KMS-11 (cell line): Measurements from ENCODE around the gene OSGIN1.

Experiments used
- H2AFZ ChIP-seq: fragments of 200-600 bp; sonication (generic); 2 replicates; pipeline ENCODE4 v1.6.1; 2016; ENCODE audit warnings: antibody characterized with exemption, mixed run types, low read depth
- H3K27ac ChIP-seq: fragments of 200-600 bp; sonication (generic); 2 replicates; pipeline ENCODE4 v1.6.1; 2016; ENCODE audit warnings: mild to moderate bottlenecking, mixed run types
- H3K27me3 ChIP-seq: fragments of 200-600 bp; sonication (generic); 2 replicates; pipeline ENCODE4 v1.6.1; 2017; ENCODE audit warnings: mild to moderate bottlenecking, low read depth, mixed run types, moderate library complexity; ENCODE audit not compliant: insufficient read depth
- H3K36me3 ChIP-seq: fragments of 200-600 bp; sonication (generic); 2 replicates; pipeline ENCODE4 v1.6.1; 2017; ENCODE audit warnings: mild to moderate bottlenecking, mixed run types; ENCODE audit not compliant: insufficient read depth
- H3K4me1 ChIP-seq: fragments of 200-600 bp; sonication (generic); 2 replicates; pipeline ENCODE4 v1.6.1; 2016; ENCODE audit warnings: mild to moderate bottlenecking, low read depth, mixed run types; ENCODE audit not compliant: poor library complexity, severe bottlenecking
- H3K4me2 ChIP-seq: fragments of 200-600 bp; sonication (generic); 2 replicates; pipeline ENCODE4 v1.7.0; 2016; ENCODE audit warnings: mild to moderate bottlenecking, mixed run types
- H3K4me3 ChIP-seq: fragments of 200-600 bp; sonication (generic); IDR thresholded peaks from 2 replicates; pipeline ENCODE4 v1.6.1; 2017; ENCODE audit warnings: low read depth, low read length, mixed read lengths; ENCODE audit not compliant: insufficient read depth
- H3K79me2 ChIP-seq: fragments of 200-600 bp; sonication (generic); 2 replicates; pipeline ENCODE4 v1.6.1; 2016; ENCODE audit warnings: low read depth, mixed run types; ENCODE audit not compliant: insufficient read depth
- H3K9ac ChIP-seq: fragments of 200-600 bp; sonication (generic); 2 replicates; pipeline ENCODE4 v1.6.1; 2016; ENCODE audit warnings: mild to moderate bottlenecking, mixed run types
- H4K20me1 ChIP-seq: fragments of 200-600 bp; sonication (generic); 2 replicates; pipeline ENCODE4 v1.6.1; 2016; ENCODE audit warnings: mild to moderate bottlenecking, mixed run types; ENCODE audit not compliant: insufficient read depth
- CTCF ChIP-seq: fragments of 200-600 bp; sonication (generic); conservative IDR thresholded peaks from 2 replicates; pipeline ENCODE4 v1.6.1; 2017; ENCODE audit warnings: low read depth, mild to moderate bottlenecking, antibody characterized with exemption, low read length, moderate library complexity, mixed read lengths

The OSGIN1 gene

GRCh38 chr16:83925095-83925905 is 27.7 kb upstream of the OSGIN1 start:
- no peak overlapping the region for H3K27ac ChIP-seq
- no peaks in the 10 kb centered on the region for H3K36me3 ChIP-seq
- H4K20me1 ChIP-seq: no peaks in the 10 kb centered on the region
- no peak overlapping the region for H3K9ac ChIP-seq
- no peak overlapping the region for H3K4me2 ChIP-seq
- no peaks in the 10 kb centered on the region for H3K27me3 ChIP-seq
- H3K79me2 ChIP-seq: no peaks in the 10 kb centered on the region
- no peak for TF ChIP-seq CTCF
- H2AFZ ChIP-seq: no peak overlapping the region
- H3K4me1 ChIP-seq: no peaks in the 10 kb centered on the region
- no peak overlapping the region for H3K4me3 ChIP-seq

DNA sequence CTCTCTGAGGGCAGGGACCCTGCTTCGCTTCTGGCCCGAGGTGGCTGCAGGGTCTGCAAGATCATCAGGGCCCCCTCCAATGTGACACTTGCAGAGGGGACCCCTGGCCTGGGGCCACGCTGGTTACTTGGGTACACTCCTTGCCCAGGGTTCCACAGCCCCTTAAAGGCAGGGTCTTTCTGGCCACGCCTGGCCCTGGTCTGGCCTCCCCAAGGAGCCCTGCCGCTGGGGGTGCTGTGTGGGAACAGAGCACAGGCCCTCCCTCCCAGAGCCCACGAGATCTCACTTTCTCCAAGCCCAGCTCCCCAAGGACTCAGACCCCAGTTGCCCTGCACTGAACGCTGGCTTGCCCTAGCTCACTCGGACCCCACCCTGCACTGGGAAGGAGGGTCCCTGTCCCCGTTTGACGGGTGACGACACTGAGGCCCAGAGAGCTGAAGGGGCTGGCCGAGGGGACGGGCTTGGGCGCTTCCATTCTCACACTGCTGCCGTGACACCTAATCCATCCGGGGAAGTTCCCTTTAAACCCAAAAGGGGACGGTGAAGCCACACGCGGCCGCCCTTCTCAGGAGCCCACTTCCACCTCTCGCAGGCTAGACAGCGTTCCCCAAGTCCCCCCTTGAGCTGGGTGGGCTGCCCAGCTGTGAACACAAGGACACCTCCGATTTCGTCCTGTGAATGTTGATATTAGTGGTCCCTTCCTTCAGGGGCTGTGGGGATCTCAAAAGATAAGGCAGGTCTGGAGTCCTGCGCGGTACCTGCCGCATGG is 26.9 kb upstream of the OSGIN1 start:
- TF ChIP-seq CTCF: no peak
- no peaks in the 10 kb centered on the region for H3K36me3 ChIP-seq
- H3K9ac ChIP-seq: no peak overlapping the region
- no peak overlapping the region for H2AFZ ChIP-seq
- no peak overlapping the region for H3K4me3 ChIP-seq
- H3K27ac ChIP-seq: no peak overlapping the region
- no peaks in the 10 kb centered on the region for H3K4me1 ChIP-seq
- H4K20me1 ChIP-seq: no peaks in the 10 kb centered on the region
- no peaks in the 10 kb centered on the region for H3K79me2 ChIP-seq
- H3K27me3 ChIP-seq: no peaks in the 10 kb centered on the region
- H3K4me2 ChIP-seq: no peak overlapping the region

DNA sequence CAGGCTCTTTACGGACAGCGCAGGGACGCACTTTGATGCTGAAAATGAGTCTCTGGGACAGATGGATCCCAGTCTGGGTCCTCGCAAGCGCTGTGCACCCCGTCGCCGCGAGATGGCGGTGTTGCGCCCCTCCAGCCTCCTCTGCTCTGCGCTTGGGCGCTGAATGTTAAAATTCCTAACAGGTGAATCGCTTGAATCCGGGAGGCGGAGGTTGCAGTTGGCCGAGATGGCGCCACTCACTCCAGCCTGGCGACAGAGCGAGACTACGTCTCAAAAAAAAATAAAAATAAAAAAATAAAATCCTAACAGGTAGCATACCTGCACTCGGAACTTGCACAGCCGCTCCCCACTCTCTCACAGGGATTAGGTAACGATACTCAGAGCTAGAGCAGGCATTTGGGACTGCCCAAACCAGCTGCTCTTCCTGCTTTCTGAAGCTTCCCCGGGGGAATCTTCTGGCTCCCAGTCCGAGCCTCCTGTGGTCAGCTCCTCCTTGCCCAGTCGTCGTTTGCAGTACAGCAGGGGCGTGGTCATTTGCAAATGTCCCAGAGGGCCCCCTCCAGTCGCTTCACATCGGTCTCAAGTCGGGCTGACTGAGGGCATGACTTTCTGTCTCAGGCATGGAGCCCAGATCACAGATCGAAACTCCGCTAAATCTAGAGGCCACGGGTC is 26.2 kb upstream of the OSGIN1 start:
- Histone ChIP-seq H2AFZ (no peak overlapping the region), H3K79me2 (no peaks in the 10 kb centered on the region), H3K9ac (no peak overlapping the region), H3K4me2 (no peak overlapping the region), H3K27me3 (no peaks in the 10 kb centered on the region), H3K36me3 (no peaks in the 10 kb centered on the region), H4K20me1 (no peaks in the 10 kb centered on the region), H3K4me1 (no peaks in the 10 kb centered on the region), H3K27ac (no peak overlapping the region), H3K4me3 (no peak overlapping the region)
- TF ChIP-seq CTCF: peak; percentile 76

DNA sequence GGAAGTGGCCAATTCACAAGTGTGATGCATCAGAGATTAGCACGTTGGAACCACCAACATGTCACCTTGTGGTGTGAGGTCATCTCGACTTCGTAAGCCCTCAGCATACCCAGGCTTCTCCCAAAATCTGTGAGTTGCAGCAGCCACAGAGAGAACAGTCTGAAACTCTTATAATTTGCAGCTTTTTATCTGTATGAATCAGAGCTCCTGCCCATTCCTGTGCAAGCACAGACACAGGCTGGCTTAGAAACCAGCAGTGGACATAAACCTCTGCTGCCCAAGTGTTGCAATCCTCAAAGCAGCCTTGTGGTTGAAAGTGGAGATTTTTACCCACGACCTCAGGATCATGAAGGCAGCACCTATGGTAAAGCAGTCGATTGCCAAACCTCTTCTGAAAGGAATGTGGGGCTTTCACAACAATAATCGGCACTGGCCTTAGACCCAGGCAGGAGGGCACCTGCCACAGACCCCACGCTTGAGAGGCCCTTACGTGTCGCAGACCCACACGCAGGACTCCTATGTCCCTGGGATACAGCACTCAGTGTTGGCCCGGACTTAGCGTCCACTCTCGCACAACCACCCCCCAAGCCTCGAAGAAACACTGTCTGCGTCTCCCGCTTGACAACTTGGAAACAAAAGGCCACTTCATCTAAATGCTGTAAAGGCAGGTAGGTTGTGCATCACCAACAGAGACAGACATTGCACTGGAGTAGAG is 24.5 kb upstream of the OSGIN1 start:
- Histone ChIP-seq H3K4me2 (no peak overlapping the region), H3K4me3 (no peak overlapping the region), H3K27me3 (no peaks in the 10 kb centered on the region), H3K9ac (no peak overlapping the region), H3K79me2 (no peaks in the 10 kb centered on the region), H3K4me1 (no peaks in the 10 kb centered on the region), H4K20me1 (no peaks in the 10 kb centered on the region), H3K36me3 (no peaks in the 10 kb centered on the region), H2AFZ (no peak overlapping the region), H3K27ac (no peak overlapping the region)
- TF ChIP-seq CTCF: no peak
